RWPE2 (cell line): ENCODE data around the gene MIER1.

Source experiments
- ATAC-seq: fragments of 200-7000 bp; cut with Tn5 transposase; 3 replicates; pipeline ENCODE4 v1.9.1; 2021; ENCODE audit warnings: low read depth
- DNase-seq: peaks from one replicate; pipeline ENCODE4 v3.0.0-alpha.2; 2020; ENCODE audit warnings: low spot score
- H3K27ac ChIP-seq: fragments of 450-650 bp; 2 replicates; pipeline ENCODE4 v1.5.1; 2017; ENCODE audit warnings: mild to moderate bottlenecking; ENCODE audit not compliant: poor library complexity, severe bottlenecking
- H3K27me3 ChIP-seq: fragments of 250-450 bp; sonication (Bioruptor Pico); 2 replicates; pipeline ENCODE4 v1.5.1; 2021; ENCODE audit warnings: mild to moderate bottlenecking, moderate library complexity; ENCODE audit not compliant: insufficient read depth, poor library complexity, severe bottlenecking
- H3K36me3 ChIP-seq: fragments of 250-450 bp; sonication (Bioruptor Pico); 2 replicates; pipeline ENCODE4 v1.5.1; 2020; ENCODE audit warnings: low read depth, mild to moderate bottlenecking, moderate library complexity
- H3K4me1 ChIP-seq: fragments of 250-450 bp; sonication (Bioruptor Pico); 2 replicates; pipeline ENCODE4 v1.5.1; 2021; ENCODE audit warnings: mild to moderate bottlenecking, moderate library complexity; ENCODE audit not compliant: insufficient read depth, poor library complexity, severe bottlenecking
- H3K4me3 ChIP-seq: fragments of 250-450 bp; sonication (Bioruptor Pico); 2 replicates; pipeline ENCODE4 v1.5.1; 2021; ENCODE audit warnings: mild to moderate bottlenecking, moderate library complexity; ENCODE audit not compliant: severe bottlenecking
- H3K9me3 ChIP-seq: fragments of 250-450 bp; sonication (Bioruptor Pico); 2 replicates; pipeline ENCODE4 v1.5.1; 2021; ENCODE audit warnings: mild to moderate bottlenecking, moderate library complexity; ENCODE audit not compliant: severe bottlenecking
- CTCF ChIP-seq: fragments of 450-650 bp; IDR thresholded peaks from one replicate; pipeline ENCODE4 v1.5.1; 2017; ENCODE audit warnings: mild to moderate bottlenecking, moderate library complexity; ENCODE audit not compliant: poor library complexity, severe bottlenecking

The MIER1 gene

GRCh38 chr1:66925558-66925910 is 744 bp downstream of the MIER1 start:
- Histone ChIP-seq H3K27me3 (no peaks in the 10 kb centered on the region), H3K4me3 (peak overlapping the region; percentile 62), H3K27ac (peak overlapping the region; percentile 77), H3K4me1 (peaks cover 39% of the 10 kb centered on the region), H3K36me3 (no peaks in the 10 kb centered on the region), H3K9me3 (no peaks in the 10 kb centered on the region)
- DNase-seq (no peak), ATAC-seq (peak; percentile 3; the same call in 2 of the 3 replicates)
- peak; percentile 13 for TF ChIP-seq CTCF

GRCh38 chr1:66925944-66926343 is 1.2 kb downstream of the MIER1 start:
- DNase-seq (no peak), ATAC-seq (no peak)
- TF ChIP-seq CTCF = no peak
- H3K27me3 ChIP-seq = no peaks in the 10 kb centered on the region
- peaks cover 39% of the 10 kb centered on the region for H3K4me1 ChIP-seq
- peak overlapping the region; percentile 62 for H3K4me3 ChIP-seq
- peak overlapping the region; percentile 77 for H3K27ac ChIP-seq
- H3K9me3 ChIP-seq = no peaks in the 10 kb centered on the region
- H3K36me3 ChIP-seq = no peaks in the 10 kb centered on the region

- DNase-seq (no peak), ATAC-seq (no peak)
- Histone ChIP-seq H3K27ac (peak overlapping the region; percentile 77), H3K27me3 (no peaks in the 10 kb centered on the region), H3K36me3 (peaks cover 4% of the 10 kb centered on the region; the same call in 1 of the 2 replicates), H3K4me1 (peaks cover 39% of the 10 kb centered on the region), H3K9me3 (no peaks in the 10 kb centered on the region), H3K4me3 (no peak overlapping the region)
- TF ChIP-seq CTCF = no peak
Measured at GRCh38 chr1:66927528-66927927, 2.7 kb downstream of the MIER1 start.

- ATAC-seq (no peak), DNase-seq (no peak)
- peaks cover 4% of the 10 kb centered on the region; the same call in 1 of the 2 replicates for H3K36me3 ChIP-seq
- TF ChIP-seq CTCF = no peak
- H3K4me1 ChIP-seq = peaks cover 30% of the 10 kb centered on the region
- H3K27me3 ChIP-seq = no peaks in the 10 kb centered on the region
- peak overlapping the region; percentile 54 for H3K4me3 ChIP-seq
- peak overlapping the region; percentile 82 for H3K27ac ChIP-seq
- H3K9me3 ChIP-seq = no peaks in the 10 kb centered on the region
Measured at GRCh38 chr1:66929146-66929688, 4.4 kb downstream of the MIER1 start.

- H3K4me3 ChIP-seq = peak overlapping the region; percentile 54
- DNase-seq (no peak), ATAC-seq (no peak)
- H3K27me3 ChIP-seq = no peaks in the 10 kb centered on the region
- no peak for TF ChIP-seq CTCF
- peaks cover 4% of the 10 kb centered on the region; the same call in 1 of the 2 replicates for H3K36me3 ChIP-seq
- peaks cover 32% of the 10 kb centered on the region for H3K4me1 ChIP-seq
- peak overlapping the region; percentile 82 for H3K27ac ChIP-seq
- no peaks in the 10 kb centered on the region for H3K9me3 ChIP-seq
Measured at GRCh38 chr1:66929691-66929998, 4.9 kb downstream of the MIER1 start.
